GF-D8 (cell line): ENCODE data around the gene NSRP1.
"Not testable (repeated sequence)": the region's sequence is repeated elsewhere in the genome, so short reads cannot be mapped to it uniquely, and the experiment has no call there.

ENCODE experiments used
- DNase-seq: peaks from one replicate; lab custom pipeline; 2025; lab: John Stamatoyannopoulos, UW

Gene NSRP1

DNA sequence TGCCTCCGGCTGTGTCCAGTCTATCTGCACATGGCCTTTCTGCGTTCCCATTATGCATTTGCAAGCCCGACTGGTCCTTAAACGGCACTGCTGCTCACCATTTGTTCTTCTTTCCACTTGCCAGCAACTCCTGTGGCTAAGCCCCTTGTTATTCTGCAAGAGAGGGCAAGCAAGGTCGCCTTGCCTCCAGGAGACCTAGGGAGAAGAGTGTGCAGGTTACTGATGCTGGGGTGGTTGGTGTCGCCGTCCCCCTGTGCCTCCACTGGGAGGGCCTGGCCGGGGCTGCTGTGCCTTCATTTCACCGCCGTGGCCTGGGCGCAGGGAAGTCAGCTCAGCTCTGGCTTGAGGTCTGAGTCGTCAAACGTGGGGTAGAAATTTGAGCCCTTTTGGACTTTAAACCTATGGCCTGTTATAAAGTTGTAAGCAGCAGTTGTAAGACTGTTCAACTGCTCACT is 106.1 kb downstream of the NSRP1 start:
- DNase-seq = no peak

DNA sequence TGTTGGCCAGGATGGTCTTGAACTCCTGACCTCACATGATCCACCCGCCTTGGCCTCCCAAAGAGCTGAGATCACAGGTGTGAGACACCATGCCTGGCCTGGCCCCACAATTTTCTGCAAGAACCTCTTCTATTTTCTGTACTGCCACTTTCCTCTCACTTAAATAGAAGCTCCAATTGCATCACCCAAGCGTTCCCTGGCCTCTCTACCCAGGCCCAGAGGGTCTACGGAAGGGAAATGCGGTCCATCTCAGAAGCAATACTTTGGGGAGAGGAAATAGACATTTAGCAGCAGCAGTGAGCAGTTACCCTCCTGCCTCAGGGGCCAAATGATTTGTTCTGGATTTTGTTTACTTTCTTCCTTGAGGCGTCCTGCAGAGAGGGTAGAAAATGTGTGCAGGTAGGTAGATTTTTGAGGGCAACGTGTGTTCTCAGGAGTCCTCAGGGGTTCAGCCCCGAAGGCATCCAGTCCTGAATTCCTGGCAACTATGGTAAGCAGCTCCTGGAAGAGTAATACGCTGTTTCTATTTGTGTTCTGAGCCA is 107.9 kb downstream of the NSRP1 start:
- DNase-seq = no peak

DNA sequence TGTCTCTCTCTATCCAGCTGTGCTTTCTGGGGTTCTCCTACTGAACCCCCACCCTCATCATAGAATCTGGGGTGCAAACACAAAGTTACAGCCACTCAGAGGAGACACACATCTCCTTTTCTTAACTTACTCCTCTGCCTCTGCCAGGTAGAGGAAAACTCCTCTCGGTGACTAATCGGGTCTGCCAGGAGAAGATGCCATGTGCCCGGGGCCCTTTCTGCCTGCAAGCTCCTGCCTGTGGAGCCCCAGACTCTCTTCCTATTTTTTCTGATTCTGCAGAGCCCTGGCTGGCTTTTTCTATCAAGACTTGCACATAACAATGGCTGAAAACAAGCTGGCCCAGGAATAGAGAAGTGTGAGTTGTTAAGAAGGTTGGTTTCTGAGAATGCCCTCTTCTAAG is 108.5 kb downstream of the NSRP1 start:
- DNase-seq = no peak

DNA sequence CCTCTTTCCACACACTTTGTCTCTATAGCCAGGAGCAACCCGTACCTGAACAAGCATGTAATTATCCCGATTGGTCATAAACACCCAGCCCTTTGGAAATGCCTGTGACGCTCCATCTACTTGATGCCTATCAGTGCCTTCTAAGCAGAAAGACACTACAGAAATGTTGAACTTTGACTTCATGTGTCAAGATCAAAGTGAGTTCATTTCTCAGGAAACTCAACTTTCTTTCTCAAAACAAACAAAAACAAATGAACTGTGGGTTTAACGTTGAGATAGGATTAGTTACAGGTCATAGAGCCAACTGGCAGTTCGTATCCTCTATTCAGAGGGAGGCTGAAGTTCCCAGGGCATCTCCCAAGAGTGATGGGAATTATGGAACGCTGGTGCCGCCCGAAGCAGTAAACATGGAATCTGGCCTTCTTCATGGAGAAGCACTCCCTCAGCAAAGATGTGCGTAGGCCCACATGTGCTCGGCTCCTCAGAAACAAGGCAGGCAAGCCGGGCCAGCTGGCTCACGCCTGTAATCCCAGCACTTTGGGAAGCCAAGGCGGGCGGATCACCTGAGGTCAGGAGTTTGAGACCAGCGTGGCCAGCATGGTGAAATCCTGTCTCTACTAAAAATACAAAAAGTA is 109.4 kb downstream of the NSRP1 start:
- no peak for DNase-seq

DNA sequence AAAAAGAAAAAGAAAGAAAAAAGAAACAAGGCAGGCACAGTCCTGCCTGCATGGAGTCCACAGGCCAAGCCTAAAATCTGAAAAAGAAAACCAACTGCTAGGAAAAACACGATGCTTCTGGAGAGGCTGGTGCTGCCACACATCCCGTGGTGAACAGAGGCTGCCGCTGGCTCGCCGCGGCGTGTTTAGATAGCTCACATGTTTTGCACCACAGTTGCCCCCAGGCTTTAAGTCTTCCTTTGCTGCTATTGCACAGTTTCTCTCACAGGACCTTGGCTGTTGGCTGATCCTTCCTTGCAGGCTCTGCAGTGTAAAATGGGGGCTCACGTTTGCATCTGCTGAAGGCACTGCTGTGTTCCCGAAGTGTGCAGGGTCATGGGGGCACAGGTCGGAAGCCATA is 110.3 kb downstream of the NSRP1 start:
- DNase-seq = no peak

DNA sequence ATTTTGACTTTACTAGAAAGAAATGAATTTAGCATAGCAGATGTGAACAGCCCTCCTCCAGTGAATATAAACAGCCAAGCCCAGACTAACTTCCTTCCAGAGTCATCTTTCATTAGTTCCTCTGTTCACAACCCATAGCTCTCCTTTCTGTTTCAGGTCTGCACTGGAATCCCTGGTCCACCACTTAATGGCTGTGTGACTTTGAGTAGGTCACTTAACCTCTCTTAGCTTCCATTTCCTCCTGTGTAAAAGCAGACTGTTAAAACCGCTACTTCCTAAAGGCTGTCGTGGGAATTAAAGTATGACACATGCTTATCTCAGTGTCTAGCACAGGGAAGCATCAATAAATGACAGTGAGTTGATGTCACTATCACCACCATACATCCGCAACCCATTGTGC is 111.4 kb downstream of the NSRP1 start:
- DNase-seq = no peak

DNA sequence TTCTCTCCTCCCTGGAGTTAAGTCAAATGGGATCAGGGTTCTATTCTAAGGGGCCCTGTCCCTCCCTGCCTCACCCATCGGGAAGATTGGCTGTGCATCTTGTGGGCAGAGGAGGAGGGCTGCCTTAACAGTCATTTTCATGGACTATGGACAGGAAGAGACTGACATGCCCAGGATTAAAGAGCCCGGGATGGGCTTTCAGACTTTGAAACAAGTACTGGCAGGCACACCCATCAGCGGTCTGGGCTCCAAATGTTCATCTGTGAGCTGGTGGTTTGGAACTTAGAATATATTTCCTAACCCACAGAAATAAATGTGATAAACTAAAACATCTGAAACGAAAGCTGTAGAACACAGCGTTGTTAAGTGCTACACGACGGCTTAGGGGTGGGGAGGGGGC is 112.4 kb downstream of the NSRP1 start:
- no peak for DNase-seq

DNA sequence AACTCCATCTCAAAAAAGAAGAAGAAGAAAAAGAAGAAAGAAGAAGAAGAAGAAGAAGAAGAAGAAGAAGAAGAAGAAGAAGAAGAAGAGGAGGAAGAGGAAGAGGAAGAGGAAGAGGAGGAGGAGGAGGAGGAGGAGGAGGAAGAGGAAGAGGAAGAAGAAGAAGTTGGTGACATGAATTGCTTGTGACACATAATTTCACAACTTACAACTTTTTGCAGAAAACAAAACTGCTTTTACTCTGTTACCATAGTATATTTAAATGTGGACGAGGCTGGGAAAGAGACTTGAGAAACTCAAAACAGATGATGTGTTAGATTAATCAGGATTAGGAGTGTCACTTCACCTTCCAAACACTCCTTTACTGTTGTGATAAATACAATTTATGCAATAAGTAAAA is 113.4 kb downstream of the NSRP1 start:
- not testable (repeated sequence) for DNase-seq

DNA sequence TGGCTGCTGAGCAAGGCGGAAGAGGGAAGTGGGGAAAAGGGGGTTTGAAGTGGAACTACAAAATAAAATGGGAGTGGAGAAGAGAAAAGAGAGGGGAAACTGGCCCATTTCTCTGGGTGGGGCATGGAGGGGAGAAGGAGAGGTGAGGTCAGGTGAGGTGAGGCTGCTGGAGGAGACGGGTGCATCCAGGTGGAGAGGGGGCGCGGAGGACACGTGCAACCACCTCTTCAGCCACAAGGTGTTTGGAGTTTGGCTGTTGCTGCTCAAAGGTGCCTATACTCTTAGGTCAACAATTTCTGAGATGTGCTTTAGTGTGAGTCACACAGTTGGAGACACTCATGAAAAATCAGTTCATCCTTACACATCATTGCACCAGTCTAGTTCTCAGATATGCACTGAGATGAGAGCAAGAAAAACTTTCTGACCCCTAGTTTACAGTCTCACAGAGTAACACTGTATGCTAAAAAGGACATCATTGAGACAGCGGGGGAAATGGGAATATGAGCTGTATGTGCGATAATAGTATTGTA is 114.0 kb downstream of the NSRP1 start:
- no peak for DNase-seq

DNA sequence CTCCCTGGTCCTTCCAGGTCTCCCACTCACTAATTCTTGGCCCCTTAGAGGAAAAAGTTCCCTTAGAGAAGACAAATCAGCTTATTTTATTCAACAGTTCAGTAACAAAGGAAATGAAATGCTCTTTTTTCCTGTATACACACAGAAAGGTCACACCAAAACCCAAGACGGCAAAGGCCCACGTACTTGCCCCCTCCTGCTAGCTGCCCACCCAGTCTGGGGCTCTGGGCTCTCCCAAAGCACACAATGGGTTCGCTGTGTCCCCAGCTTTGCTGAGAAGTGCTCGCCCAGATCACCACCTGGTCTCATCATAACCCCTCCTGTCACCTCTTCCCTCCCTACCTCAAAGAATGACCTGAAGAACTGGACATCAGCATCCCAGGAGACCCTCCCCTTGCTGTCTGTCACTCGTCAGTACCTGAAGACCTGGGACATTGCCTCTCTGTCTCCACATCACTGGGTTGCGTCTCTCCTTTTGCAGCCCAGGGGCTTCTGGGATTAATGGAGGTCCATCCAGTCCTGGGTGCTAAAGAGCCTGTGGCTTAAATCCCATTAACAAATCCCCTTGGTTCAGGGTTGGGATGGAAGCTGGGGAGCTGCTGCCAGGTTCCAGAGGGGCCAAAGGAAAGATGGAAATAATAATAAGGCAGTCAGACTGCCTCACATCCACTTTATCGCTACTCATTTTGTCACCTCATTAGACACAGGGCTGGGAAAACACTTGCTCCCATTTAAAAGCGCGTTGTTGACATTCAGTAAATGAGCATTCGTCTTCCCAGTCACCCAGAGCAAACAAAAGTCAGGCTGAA is 115.6 kb downstream of the NSRP1 start:
- no peak for DNase-seq

DNA sequence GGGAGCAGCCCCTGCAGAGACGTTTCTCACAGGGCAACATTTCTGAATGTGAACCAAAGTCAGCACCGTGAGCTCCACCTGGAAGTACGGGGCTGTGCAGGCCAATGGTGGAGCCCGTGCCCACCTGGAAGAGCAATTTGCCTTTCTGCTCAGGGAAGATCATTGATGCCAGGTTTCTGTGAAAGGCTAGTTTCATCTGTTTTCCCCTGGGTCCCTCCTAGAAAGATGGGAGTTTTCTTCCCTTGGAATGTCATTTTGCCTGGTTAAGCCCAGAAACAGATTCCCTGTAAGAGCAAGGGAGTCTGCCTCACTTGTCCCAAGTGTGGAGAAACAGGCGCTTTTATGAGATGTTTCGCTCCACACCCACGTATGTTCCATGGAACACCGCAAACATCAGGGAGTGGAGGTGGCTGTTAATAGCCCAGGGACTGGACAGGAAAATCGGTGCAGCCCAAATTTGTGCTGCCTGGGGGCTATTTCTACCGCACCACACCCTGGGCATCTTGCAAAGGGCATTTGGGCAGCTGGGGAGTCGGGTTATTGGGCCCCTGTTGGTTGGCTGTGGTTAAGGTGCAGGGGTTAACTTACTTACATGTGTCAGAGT is 116.3 kb downstream of the NSRP1 start:
- no peak for DNase-seq

DNA sequence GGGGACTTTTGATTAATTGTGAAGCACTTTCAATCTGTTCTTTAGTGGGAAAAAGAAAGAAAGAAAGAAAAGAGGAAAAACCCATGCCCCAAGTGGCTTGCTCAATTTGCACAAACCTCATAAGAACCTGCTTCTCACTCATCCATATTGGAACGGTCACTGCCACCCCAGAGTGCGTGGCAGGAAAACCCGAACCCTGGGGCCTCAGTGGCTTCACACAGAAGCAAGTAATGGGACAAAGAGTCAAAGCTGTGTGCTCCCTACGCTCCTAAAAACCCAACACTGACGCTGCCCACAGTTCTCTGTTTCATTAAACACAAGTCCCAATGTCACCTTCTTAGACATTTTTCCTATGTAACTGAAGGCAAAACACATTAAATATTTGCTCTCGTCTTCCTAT is 117.7 kb downstream of the NSRP1 start:
- DNase-seq = no peak

DNA sequence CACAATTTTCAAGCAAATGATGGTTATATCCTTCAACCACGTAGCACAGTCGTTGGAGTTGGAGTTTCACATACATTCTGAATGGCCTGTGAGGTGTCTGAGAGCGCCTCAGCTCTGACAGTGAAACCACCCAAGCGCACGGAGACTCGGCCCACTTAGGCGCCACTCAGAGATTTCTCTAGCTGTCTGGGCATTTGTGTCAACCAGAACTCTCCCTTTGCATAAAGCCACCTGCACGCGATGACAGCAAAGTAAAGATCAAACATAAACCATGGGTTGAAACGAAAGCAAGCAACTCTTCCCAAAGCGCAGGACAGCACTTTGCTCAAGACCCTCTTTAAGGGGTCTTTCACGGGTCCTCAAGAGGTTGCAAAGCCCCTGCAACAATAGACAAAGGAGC is 118.3 kb downstream of the NSRP1 start:
- no peak for DNase-seq

DNA sequence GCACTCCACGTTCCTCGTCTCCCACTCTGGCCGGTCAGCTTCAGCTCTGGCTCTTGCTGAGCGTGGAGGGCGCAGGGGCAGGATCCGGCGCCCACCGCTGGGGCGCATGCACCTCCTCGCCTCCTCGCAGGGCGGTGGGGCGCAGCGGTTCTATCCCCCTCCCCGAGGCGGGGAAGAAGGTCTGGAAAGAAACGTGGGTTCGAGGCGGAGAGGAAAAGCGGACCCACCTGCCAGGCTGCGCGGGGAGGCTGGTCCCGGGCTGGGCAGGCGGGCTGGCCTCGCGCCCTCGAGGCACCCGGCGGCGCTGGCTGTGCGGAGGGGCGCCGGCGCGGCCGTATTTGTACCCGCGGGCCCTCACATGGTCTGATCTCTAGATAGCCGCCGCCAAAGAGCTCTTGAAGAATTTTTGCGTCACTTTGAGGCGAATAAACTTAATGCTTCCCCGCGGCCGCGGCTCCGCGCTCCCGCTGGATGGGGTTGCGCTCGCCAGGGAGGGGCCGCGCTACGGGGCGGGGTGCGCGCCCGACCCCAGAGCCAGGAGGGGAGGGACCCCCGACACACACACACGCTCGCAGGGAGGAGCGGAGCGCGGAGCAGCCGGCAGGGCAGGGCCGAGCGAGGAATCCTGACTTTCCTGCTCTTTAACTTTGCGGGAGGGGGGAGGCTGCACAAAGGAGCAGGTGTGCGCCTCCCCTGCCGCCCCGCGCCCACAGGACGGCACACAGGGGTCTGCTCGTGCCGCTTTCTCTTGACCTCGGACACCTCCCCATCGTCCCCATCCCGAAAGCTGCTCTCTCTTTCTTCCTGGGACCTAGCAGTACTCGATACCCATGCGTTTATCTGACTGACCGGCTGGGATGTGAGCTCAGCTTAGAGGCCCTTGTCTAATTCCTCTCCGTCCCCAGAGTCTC is 119.0 kb downstream of the NSRP1 start, which contains the start of gene SLC6A4:
TSS of gene SLC6A4 (minus strand) at position 312 of the 911 bp plus-strand sequence. CDS start 13,739 bp downstream, outside the sequence.
- DNase-seq = no peak
